ENCODE results near the gene UBLCP1.

DNA sequence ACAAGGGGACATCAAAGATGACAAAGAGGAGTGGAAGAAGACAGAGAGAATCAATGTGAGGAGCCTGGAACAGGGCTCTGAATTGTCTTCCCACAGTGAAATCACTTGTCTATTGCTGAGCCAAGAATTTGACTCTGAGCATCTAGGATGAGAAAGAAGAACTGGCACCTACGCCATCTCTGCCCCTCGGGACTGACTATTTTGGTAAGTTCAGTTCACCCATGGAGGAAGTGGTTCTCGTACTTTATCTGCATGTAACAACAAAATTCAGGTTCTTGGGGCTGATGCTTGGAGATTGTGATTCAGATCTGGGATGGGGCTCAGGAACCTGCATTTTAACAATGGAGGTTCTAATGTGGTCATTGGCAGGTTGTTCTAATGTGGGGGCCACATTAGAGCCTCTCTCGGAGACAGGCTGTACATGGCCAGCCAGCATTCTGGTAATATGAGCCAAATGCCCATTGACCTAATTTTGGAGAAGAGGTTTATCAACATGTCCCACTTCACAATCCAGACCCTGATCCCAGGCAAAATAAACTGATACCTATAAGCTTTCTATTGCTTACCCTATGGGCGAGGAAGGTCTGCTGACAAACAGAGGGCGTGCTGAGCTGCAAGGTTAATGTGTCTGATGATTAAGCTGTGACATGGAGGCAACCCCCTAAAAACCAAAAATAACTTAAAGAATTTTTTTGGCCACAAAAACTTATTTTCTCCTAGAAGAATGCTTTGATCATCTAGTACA, 69.9 kb downstream of the UBLCP1 start:
- TF ChIP-seq POLR2A (IDR thresholded peaks at IDR 0.05), result no peak
- TF ChIP-seq, protein P1, sequence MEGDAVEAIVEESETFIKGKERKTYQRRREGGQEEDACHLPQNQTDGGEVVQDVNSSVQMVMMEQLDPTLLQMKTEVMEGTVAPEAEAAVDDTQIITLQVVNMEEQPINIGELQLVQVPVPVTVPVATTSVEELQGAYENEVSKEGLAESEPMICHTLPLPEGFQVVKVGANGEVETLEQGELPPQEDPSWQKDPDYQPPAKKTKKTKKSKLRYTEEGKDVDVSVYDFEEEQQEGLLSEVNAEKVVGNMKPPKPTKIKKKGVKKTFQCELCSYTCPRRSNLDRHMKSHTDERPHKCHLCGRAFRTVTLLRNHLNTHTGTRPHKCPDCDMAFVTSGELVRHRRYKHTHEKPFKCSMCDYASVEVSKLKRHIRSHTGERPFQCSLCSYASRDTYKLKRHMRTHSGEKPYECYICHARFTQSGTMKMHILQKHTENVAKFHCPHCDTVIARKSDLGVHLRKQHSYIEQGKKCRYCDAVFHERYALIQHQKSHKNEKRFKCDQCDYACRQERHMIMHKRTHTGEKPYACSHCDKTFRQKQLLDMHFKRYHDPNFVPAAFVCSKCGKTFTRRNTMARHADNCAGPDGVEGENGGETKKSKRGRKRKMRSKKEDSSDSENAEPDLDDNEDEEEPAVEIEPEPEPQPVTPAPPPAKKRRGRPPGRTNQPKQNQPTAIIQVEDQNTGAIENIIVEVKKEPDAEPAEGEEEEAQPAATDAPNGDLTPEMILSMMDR (IDR thresholded peaks at IDR 0.05), result no peak

Data from thyroid gland (tissue), 4 donors.